Stomach smooth muscle (tissue), 2 donors: ENCODE results near the gene SCCPDH.
"Not testable (repeated sequence)": the region's sequence is repeated elsewhere in the genome, so short reads cannot be mapped to it uniquely, and the experiment has no call there.

Source experiments
- H3K27ac ChIP-seq: one replicate; pipeline ENCODE4 v1.7.0; 2013; ENCODE audit warnings: mild to moderate bottlenecking, low read length, inconsistent platforms
- H3K27me3 ChIP-seq, 2 donors: one replicate each; pipeline ENCODE4 v1.7.0; 2013; ENCODE audit warnings: low read length in 2 of 2; ENCODE audit not compliant: insufficient read depth in 2 of 2, control insufficient read depth in 1 of 2
- H3K36me3 ChIP-seq, 2 donors: one replicate each; pipeline ENCODE4 v1.7.0; 2013; ENCODE audit warnings: low read length in 2 of 2; ENCODE audit not compliant: control insufficient read depth in 2 of 2, insufficient read depth in 2 of 2
- H3K4me1 ChIP-seq: one replicate; pipeline ENCODE4 v1.7.0; 2013; ENCODE audit warnings: low read length; ENCODE audit not compliant: control insufficient read depth, insufficient read depth
- H3K4me3 ChIP-seq, 2 donors: one replicate each; pipeline ENCODE4 v1.7.0; 2013; ENCODE audit warnings: low read length in 2 of 2
- H3K9ac ChIP-seq, 2 donors: one replicate each; pipeline ENCODE4 v1.7.0; 2013; ENCODE audit warnings: low read length in 2 of 2, mild to moderate bottlenecking in 1 of 2
- H3K9me3 ChIP-seq, 2 donors: one replicate each; pipeline ENCODE4 v1.7.0; 2013; ENCODE audit warnings: low read length in 2 of 2; ENCODE audit not compliant: control insufficient read depth in 2 of 2
- donor health status: healthy.
- donor health status: Pancreatic carcinoma.

SCCPDH gene

GRCh38 chr1:246690100-246690499 lies 34.1 kb upstream of the SCCPDH start:
- Histone ChIP-seq H3K9ac (peak overlapping the region; percentile 22 to 36), H3K4me3 (peak overlapping the region in 1 of 2 donors; percentile 73)

DNA sequence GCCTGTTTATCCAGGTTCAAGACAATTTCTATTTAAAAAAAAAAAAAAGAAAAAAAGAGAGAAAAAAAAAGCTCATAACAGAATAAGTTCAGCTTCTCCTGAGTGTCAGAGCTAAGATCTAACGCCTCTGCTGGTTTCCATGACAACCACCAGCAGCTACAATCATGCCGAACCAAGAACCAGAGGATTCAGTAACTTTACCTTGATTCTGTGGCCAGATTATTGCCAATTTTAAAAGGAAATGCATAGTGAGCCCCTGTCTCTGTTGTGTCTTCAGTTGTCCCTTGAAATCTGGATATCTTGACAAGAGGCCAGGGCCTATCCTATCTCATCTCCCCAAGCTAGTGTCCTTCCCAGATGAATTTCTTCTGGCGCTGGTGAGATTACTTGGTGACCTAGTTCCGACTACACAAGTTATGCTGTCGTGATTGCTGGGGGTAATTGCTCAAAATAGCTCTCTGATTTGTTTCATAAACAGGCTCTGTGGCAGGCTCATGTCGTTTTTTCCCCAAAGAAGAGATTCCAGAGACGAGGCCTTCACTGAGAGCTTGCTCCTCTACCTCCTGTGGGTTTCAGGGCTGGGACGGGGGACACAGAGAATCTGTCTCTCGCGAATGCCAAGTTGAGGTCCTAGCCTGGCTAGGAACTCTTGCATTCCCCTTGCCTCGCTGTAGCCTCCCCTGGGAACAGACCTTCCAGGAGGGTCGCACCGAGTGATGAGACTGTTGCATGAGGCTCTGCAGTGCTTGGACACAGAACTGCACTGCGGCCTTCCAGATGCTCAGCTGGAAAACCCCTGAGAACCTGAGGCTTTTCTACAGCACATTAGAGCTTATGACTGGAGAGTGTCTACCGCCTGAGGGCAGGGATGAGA lies 32.4 kb upstream of the SCCPDH start:
- Histone ChIP-seq H3K27ac (peak overlapping the region; percentile 37), H3K9ac (no peak overlapping the region), H3K36me3 (no peaks in the 10 kb centered on the region), H3K4me1 (peaks cover 16% of the 10 kb centered on the region), H3K27me3 (peaks cover 0 to 2% of the 10 kb centered on the region in 2 donors), H3K4me3 (no peak overlapping the region), H3K9me3 (peaks cover 0 to 5% of the 10 kb centered on the region in 2 donors)

More at GRCh38 chr1:246690100-246690499, 34.1 kb upstream of the SCCPDH start:
- Histone ChIP-seq H3K27me3 (peaks cover 0 to 2% of the 10 kb centered on the region in 2 donors), H3K9me3 (peaks cover 0 to 4% of the 10 kb centered on the region in 2 donors), H3K36me3 (no peaks in the 10 kb centered on the region), H3K4me1 (peaks cover 14% of the 10 kb centered on the region), H3K27ac (no peak overlapping the region)

GRCh38 chr1:246694213-246694895 lies 29.9 kb upstream of the SCCPDH start:
- H3K4me3 ChIP-seq, H3K27ac ChIP-seq, H3K36me3 ChIP-seq, H3K9me3 ChIP-seq, H3K9ac ChIP-seq, H3K27me3 ChIP-seq: not testable (repeated sequence)
- peaks cover 21% of the 10 kb centered on the region for H3K4me1 ChIP-seq

DNA sequence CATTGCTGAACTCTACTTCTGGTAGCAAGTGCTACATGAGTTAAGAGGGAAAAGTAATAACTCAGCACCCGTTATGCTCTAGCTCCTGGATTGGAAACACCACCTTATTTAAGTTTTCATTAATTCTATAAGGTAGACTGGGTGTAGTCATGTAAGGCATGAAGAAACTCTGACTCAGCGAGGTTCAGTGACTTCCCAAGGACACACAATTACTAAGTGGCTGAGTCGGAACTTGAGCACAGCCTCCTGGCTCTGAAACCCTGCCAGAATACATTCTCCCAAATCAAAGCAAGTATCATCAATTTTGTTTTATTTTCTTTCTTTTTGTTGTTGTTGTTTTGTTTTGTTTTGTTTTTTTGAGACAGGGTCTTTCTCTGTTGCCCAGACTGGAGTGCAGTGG lies 29.1 kb upstream of the SCCPDH start:
- H3K27ac ChIP-seq = no peak overlapping the region
- H3K9me3 ChIP-seq = peaks cover 0 to 5% of the 10 kb centered on the region in 2 donors
- peaks cover 15% of the 10 kb centered on the region for H3K4me1 ChIP-seq

GRCh38 chr1:246695666-246696065 lies 28.5 kb upstream of the SCCPDH start:
- Histone ChIP-seq H3K27ac (no peak overlapping the region), H3K4me1 (peaks cover 14% of the 10 kb centered on the region), H3K36me3 (no peaks in the 10 kb centered on the region), H3K9me3 (peaks cover 0 to 5% of the 10 kb centered on the region in 2 donors), H3K27me3 (no peaks in the 10 kb centered on the region), H3K9ac (no peak overlapping the region), H3K4me3 (no peak overlapping the region)

More for the DNA sequence above, 29.1 kb upstream of the SCCPDH start:
- no peaks in the 10 kb centered on the region for H3K36me3 ChIP-seq
- no peaks in the 10 kb centered on the region for H3K27me3 ChIP-seq
- H3K9ac ChIP-seq = no peak overlapping the region
- no peak overlapping the region for H3K4me3 ChIP-seq

GRCh38 chr1:246698466-246699094 lies 25.6 kb upstream of the SCCPDH start:
- peaks cover 11% of the 10 kb centered on the region for H3K4me1 ChIP-seq
- H3K4me3 ChIP-seq = peak overlapping the region; percentile 66 to 67
- peak overlapping the region; percentile 59 to 71 for H3K9ac ChIP-seq
- no peak overlapping the region for H3K27ac ChIP-seq
- H3K9me3 ChIP-seq = peaks cover 0 to 5% of the 10 kb centered on the region in 2 donors
- no peaks in the 10 kb centered on the region for H3K36me3 ChIP-seq
- no peaks in the 10 kb centered on the region for H3K27me3 ChIP-seq

- Histone ChIP-seq H3K4me1 (peaks cover 11% of the 10 kb centered on the region), H3K9ac (peak overlapping the region; percentile 59 to 71), H3K9me3 (peaks cover 0 to 5% of the 10 kb centered on the region in 2 donors), H3K36me3 (no peaks in the 10 kb centered on the region), H3K4me3 (peak overlapping the region; percentile 66 to 67), H3K27ac (no peak overlapping the region), H3K27me3 (no peaks in the 10 kb centered on the region)
Measured at GRCh38 chr1:246699095-246699735, 25.0 kb upstream of the SCCPDH start.

DNA sequence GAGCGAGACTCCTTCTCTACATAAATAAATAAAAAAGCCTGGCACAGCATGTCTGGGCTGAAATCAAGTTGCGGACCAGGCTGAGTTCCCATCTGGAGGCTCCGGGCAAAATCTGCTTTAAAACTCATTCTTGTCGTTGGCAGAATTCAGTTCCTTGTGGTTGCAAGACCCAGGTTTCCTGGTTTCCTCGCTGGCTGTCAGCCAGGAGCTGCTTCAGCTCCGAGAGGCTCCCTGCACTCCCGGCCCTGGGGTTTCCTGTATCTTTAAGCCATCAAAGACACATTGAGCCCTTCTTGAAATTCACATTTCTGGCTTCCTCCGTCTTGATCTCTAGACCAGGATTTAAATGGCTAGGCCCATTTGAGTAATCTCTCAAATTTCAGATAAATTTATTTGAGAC lies 20.6 kb upstream of the SCCPDH start:
- Histone ChIP-seq H3K36me3 (no peaks in the 10 kb centered on the region), H3K27me3 (no peaks in the 10 kb centered on the region), H3K4me3 (no peak overlapping the region), H3K9me3 (no peaks in the 10 kb centered on the region), H3K9ac (no peak overlapping the region), H3K27ac (no peak overlapping the region), H3K4me1 (peaks cover 8% of the 10 kb centered on the region)

DNA sequence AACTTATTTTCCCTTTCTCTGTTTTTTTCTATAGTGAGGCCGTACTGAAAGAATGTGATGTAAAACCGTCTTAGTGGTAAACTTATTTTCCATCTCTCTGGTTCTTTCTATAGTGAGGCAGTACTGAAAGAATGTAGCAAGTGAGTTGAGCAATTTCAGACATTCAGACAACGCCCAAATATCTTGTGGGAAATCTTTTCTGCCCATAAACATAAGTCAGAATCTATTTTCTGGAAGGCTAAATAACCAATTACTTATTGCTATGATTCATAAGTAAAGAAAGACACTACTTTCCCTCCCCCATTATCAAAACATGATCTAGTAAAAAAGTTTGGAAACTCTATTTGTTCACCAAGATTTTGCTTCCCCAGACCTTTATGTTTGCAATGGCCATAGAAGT lies 18.8 kb upstream of the SCCPDH start:
- Histone ChIP-seq H3K36me3 (no peaks in the 10 kb centered on the region), H3K9me3 (no peaks in the 10 kb centered on the region), H3K27ac (no peak overlapping the region), H3K9ac (no peak overlapping the region), H3K4me3 (no peak overlapping the region), H3K4me1 (no peaks in the 10 kb centered on the region), H3K27me3 (no peaks in the 10 kb centered on the region)

GRCh38 chr1:246708166-246708565 lies 16.0 kb upstream of the SCCPDH start:
- H3K4me3 ChIP-seq = no peak overlapping the region
- peaks cover 0 to 2% of the 10 kb centered on the region in 2 donors for H3K27me3 ChIP-seq
- no peaks in the 10 kb centered on the region for H3K9me3 ChIP-seq
- H3K27ac ChIP-seq = no peak overlapping the region
- H3K36me3 ChIP-seq = no peaks in the 10 kb centered on the region
- H3K4me1 ChIP-seq = no peaks in the 10 kb centered on the region
- H3K9ac ChIP-seq = no peak overlapping the region
